CD14-positive monocyte (primary cell): Measurements from ENCODE around the gene DESI1. TPM values are rescaled to one million over a fixed set of nuclear protein-coding genes. Genes with fewer than 3 reads are reported as not detected.
A peak's percentile ranks its signal among the peaks of the same experiment; 100 is the strongest.

Experiments
- DNase-seq, 3 donors: peaks; one replicate each; pipeline ENCODE4 v3.0.0-alpha.2; 2011 to 2022
- H2AFZ ChIP-seq: 2 replicates; pipeline ENCODE4 v1.6.0; 2012; ENCODE audit warnings: mild to moderate bottlenecking, low read depth, low read length, inconsistent platforms; ENCODE audit not compliant: insufficient read depth, poor library complexity, severe bottlenecking
- H3K27ac ChIP-seq, 2 donors: 1 replicate in 1 of 2; 2 replicates in 1 of 2; pipeline ENCODE4 v1.5.1; 2012 to 2013; ENCODE audit warnings: low read length in 2 of 2, control low read depth in 1 of 2, inconsistent platforms in 1 of 2, low read depth in 1 of 2, mild to moderate bottlenecking in 1 of 2
- H3K27me3 ChIP-seq, 2 donors: one replicate each; pipeline versions ENCODE4 v1.6.0 to v1.6.1; 2011 to 2013; ENCODE audit warnings: low read length in 2 of 2; ENCODE audit not compliant: control insufficient read depth in 2 of 2, insufficient read depth in 2 of 2
- H3K36me3 ChIP-seq, 2 donors: replicated peaks in 1 of 2; 1 replicate in 1 of 2; 2 replicates in 1 of 2; pipeline versions ENCODE4 v1.5.1 to v1.6.1; 2012 to 2013; ENCODE audit warnings: low read length in 2 of 2, control low read depth in 1 of 2, inconsistent platforms in 1 of 2, mild to moderate bottlenecking in 1 of 2; ENCODE audit not compliant: insufficient read depth in 2 of 2, control insufficient read depth in 1 of 2
- H3K4me1 ChIP-seq, 2 donors: 1 replicate in 1 of 2; 2 replicates in 1 of 2; pipeline versions ENCODE4 v1.5.1 to v1.6.1; 2012 to 2013; ENCODE audit warnings: low read length in 2 of 2, control low read depth in 1 of 2, inconsistent platforms in 1 of 2, mild to moderate bottlenecking in 1 of 2, moderate library complexity in 1 of 2; ENCODE audit not compliant: insufficient read depth in 2 of 2, control insufficient read depth in 1 of 2
- H3K4me2 ChIP-seq: replicated peaks from 2 replicates; pipeline ENCODE3; 2012; ENCODE audit warnings: low read length, moderate library complexity, mild to moderate bottlenecking; ENCODE audit not compliant: poor library complexity, severe bottlenecking; ENCODE audit errors: extremely low read depth
- H3K4me3 ChIP-seq, 3 experiments: fragments of 200-600 bp in 1 of 3; sonication (generic) in 1 of 3; replicated peaks in 1 of 3; 1 replicate in 2 of 3; 2 replicates in 1 of 3; pipeline ENCODE4 v1.5.1; 2011 to 2013; ENCODE audit warnings: low read length in 3 of 3, mild to moderate bottlenecking in 3 of 3, control low read depth in 2 of 3, low read depth in 2 of 3, inconsistent platforms in 1 of 3, moderate library complexity in 1 of 3
- H3K79me2 ChIP-seq: 2 replicates; pipeline ENCODE4 v1.6.0; 2012; ENCODE audit warnings: mild to moderate bottlenecking, control low read depth, inconsistent platforms, low read length, moderate library complexity; ENCODE audit not compliant: insufficient read depth
- H3K9ac ChIP-seq: 2 replicates; pipeline ENCODE4 v1.6.0; 2017; ENCODE audit warnings: low read length, mild to moderate bottlenecking; ENCODE audit not compliant: insufficient read depth, poor library complexity, severe bottlenecking
- H3K9me3 ChIP-seq, 2 donors: replicated peaks in 1 of 2; 1 replicate in 1 of 2; 2 replicates in 1 of 2; pipeline versions ENCODE4 v1.5.1 to v1.6.1; 2012 to 2013; ENCODE audit warnings: low read length in 2 of 2, control low read depth in 1 of 2; ENCODE audit not compliant: control insufficient read depth in 1 of 2, insufficient read depth in 1 of 2
- H4K20me1 ChIP-seq: 2 replicates; pipeline ENCODE4 v1.6.0; 2012; ENCODE audit warnings: mild to moderate bottlenecking, low read length, control low read depth, moderate library complexity; ENCODE audit not compliant: insufficient read depth
- H3K27ac Mint-ChIP-seq, 7 donors: one replicate each; pipeline ENCODE4 v1.8.0; 2020; ENCODE audit warnings: mild to moderate bottlenecking in 7 of 7, mixed read lengths in 7 of 7, moderate library complexity in 6 of 7, inconsistent platforms in 2 of 7
- H3K27me3 Mint-ChIP-seq, 3 donors: one replicate each; pipeline ENCODE4 v1.8.0; 2021 to 2022; ENCODE audit warnings: low read depth in 3 of 3, mild to moderate bottlenecking in 3 of 3, mixed read lengths in 3 of 3, moderate library complexity in 3 of 3, inconsistent platforms in 1 of 3
- H3K36me3 Mint-ChIP-seq, 2 donors: one replicate each; pipeline ENCODE4 v1.8.0; 2020; ENCODE audit warnings: mixed read lengths in 2 of 2, inconsistent platforms in 1 of 2, mild to moderate bottlenecking in 1 of 2
- H3K4me1 Mint-ChIP-seq: one replicate; pipeline ENCODE4 v1.8.0; 2020; ENCODE audit warnings: mild to moderate bottlenecking, mixed read lengths
- H3K4me3 Mint-ChIP-seq, 2 donors: one replicate each; pipeline ENCODE4 v1.8.0; 2020; ENCODE audit warnings: mild to moderate bottlenecking in 2 of 2, mixed read lengths in 2 of 2, moderate library complexity in 1 of 2
- H3K9me3 Mint-ChIP-seq, 7 donors: one replicate each; pipeline ENCODE4 v1.8.0; 2020 to 2022; ENCODE audit warnings: mixed read lengths in 7 of 7, mild to moderate bottlenecking in 6 of 7, moderate library complexity in 6 of 7, inconsistent platforms in 2 of 7
- CTCF ChIP-seq: fragments of 200-600 bp; IDR thresholded peaks from one replicate; pipeline ENCODE4 v1.8.0; 2022; ENCODE audit warnings: antibody characterized with exemption, mild to moderate bottlenecking
- WGBS: methylation state at CpG from one replicate; pipeline ENCODE4 v1.1.5; 2013; ENCODE audit warnings: missing lambda C conversion rate; ENCODE audit not compliant: insufficient coverage; 5-methylcytosine and 5-hydroxymethylcytosine counted together
- intact Hi-C, 2 donors: fragments of 100-400 bp; cut with micrococcal nuclease; formaldehyde crosslinking; loops; one replicate each; pipeline versions ENCODE4 v1.15.0 to v1.15.1; 2023
- polyA plus RNA-seq, 3 donors: library from polyadenylated mRNA; depleted of rRNA in 1 of 3; unstranded in 2 of 3; stranded (reverse) in 1 of 3; fragments of 300-500 nt in 2 of 3; fragments of >200 nt in 1 of 3; fragmentation: Illumina TruSeq in 2 of 3; gene quantifications; 1 replicate in 2 of 3; 2 replicates in 1 of 3; pipeline ENCODE4 v1.2.3, GENCODE V29; 2012 to 2021

The DESI1 gene
- polyA plus RNA-seq, 3 donors: 15.8 to 33.7 (median 31.5) TPM

- Histone ChIP-seq H3K4me1 (no peaks in the 10 kb centered on the region), H3K4me2 (no peak overlapping the region), H3K9ac (no peak overlapping the region), H3K9me3 (no peaks in the 10 kb centered on the region), H3K36me3 (peaks cover 60 to 99% of the 10 kb centered on the region in 2 donors), H3K4me3 (no peak overlapping the region), H3K27me3 (no peaks in the 10 kb centered on the region), H3K27ac (no peak overlapping the region), H4K20me1 (peaks cover 17% of the 10 kb centered on the region), H2AFZ (no peak overlapping the region), H3K79me2 (no peaks in the 10 kb centered on the region)
- intact Hi-C loops: no loop called here
- no peak for TF ChIP-seq CTCF
- Mint-ChIP-seq H3K9me3 (peaks cover 0 to 4% (median 0%) of the 10 kb centered on the region in 7 donors), H3K27me3 (peaks cover 0 to 6% (median 3%) of the 10 kb centered on the region in 3 donors), H3K4me1 (no peaks in the 10 kb centered on the region), H3K27ac (peak overlapping the region in 1 of 7 donors; percentile 41), H3K36me3 (peaks cover 84 to 89% of the 10 kb centered on the region in 2 donors), H3K4me3 (no peak overlapping the region)
- no CpG with 5 or more reads among the region's 4 CpGs for WGBS
- DNase-seq: no peak
Observed at GRCh38 chr22:41603873-41604332, 16.9 kb downstream of the DESI1 start.

DNA sequence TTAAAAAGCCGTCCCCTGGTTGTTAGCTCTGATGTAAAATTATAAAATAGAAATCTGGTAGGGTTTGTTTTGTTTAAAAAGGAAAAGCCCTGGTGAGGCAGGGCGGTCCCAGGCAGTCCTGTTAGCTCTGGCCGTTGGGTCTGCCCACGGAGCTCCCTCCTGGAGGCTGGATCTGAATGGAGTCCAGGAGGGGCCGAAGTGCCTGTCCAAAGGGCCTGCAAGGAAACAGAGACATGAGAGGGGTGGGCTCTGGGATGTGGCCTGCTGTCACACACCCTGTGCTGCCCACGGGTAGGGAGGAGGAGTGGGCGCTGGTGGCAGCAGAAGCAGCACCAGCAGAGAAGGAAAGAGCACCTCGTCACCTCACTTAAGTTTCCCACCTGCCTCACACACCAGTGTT is 19.9 kb downstream of the DESI1 start:
- H3K27me3 ChIP-seq: no peaks in the 10 kb centered on the region

More for the DNA sequence above, 19.9 kb downstream of the DESI1 start:
- H3K4me1 Mint-ChIP-seq: no peaks in the 10 kb centered on the region
- no peak overlapping the region for H3K27ac Mint-ChIP-seq
- Histone ChIP-seq H3K79me2 (no peaks in the 10 kb centered on the region), H3K4me1 (no peaks in the 10 kb centered on the region), H3K9ac (no peak overlapping the region), H3K27ac (no peak overlapping the region), H3K4me3 (no peak overlapping the region), H2AFZ (no peak overlapping the region), H3K4me2 (no peak overlapping the region), H4K20me1 (no peaks in the 10 kb centered on the region), H3K9me3 (no peaks in the 10 kb centered on the region), H3K36me3 (peaks cover 45 to 80% of the 10 kb centered on the region in 2 donors)
- TF ChIP-seq CTCF: no peak
- intact Hi-C loops: no loop called here
- 100% methylated on average over 4 of the region's 8 CpGs for WGBS
- H3K4me3 Mint-ChIP-seq: no peak overlapping the region
- H3K9me3 Mint-ChIP-seq: peaks cover 0 to 4% (median 0%) of the 10 kb centered on the region in 7 donors
- peaks cover 70 to 72% of the 10 kb centered on the region in 2 donors for H3K36me3 Mint-ChIP-seq
- peaks cover 3 to 4% (median 3%) of the 10 kb centered on the region in 3 donors for H3K27me3 Mint-ChIP-seq
- no peak for DNase-seq
